ENCODE results near the gene OR2V2.

- TF ChIP-seq CTCF (IDR thresholded peaks at IDR 0.05; ENCODE audit: insufficient read depth, low read length) (no peak), REST (IDR thresholded peaks at IDR 0.05; ENCODE audit: insufficient replicate concordance, low read depth) (no peak)
Observed at GRCh38 chr5:181170996-181171395, 23.6 kb downstream of the OR2V2 start.
